GM04504 (cell line): ENCODE data around the gene PRDM15.

Experiments
- DNase-seq: peaks from one replicate; pipeline ENCODE4 v3.0.0-alpha.2; 2012; ENCODE audit warnings: low read depth

PRDM15 gene, protein sequence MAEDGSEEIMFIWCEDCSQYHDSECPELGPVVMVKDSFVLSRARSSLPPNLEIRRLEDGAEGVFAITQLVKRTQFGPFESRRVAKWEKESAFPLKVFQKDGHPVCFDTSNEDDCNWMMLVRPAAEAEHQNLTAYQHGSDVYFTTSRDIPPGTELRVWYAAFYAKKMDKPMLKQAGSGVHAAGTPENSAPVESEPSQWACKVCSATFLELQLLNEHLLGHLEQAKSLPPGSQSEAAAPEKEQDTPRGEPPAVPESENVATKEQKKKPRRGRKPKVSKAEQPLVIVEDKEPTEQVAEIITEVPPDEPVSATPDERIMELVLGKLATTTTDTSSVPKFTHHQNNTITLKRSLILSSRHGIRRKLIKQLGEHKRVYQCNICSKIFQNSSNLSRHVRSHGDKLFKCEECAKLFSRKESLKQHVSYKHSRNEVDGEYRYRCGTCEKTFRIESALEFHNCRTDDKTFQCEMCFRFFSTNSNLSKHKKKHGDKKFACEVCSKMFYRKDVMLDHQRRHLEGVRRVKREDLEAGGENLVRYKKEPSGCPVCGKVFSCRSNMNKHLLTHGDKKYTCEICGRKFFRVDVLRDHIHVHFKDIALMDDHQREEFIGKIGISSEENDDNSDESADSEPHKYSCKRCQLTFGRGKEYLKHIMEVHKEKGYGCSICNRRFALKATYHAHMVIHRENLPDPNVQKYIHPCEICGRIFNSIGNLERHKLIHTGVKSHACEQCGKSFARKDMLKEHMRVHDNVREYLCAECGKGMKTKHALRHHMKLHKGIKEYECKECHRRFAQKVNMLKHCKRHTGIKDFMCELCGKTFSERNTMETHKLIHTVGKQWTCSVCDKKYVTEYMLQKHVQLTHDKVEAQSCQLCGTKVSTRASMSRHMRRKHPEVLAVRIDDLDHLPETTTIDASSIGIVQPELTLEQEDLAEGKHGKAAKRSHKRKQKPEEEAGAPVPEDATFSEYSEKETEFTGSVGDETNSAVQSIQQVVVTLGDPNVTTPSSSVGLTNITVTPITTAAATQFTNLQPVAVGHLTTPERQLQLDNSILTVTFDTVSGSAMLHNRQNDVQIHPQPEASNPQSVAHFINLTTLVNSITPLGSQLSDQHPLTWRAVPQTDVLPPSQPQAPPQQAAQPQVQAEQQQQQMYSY

DNA sequence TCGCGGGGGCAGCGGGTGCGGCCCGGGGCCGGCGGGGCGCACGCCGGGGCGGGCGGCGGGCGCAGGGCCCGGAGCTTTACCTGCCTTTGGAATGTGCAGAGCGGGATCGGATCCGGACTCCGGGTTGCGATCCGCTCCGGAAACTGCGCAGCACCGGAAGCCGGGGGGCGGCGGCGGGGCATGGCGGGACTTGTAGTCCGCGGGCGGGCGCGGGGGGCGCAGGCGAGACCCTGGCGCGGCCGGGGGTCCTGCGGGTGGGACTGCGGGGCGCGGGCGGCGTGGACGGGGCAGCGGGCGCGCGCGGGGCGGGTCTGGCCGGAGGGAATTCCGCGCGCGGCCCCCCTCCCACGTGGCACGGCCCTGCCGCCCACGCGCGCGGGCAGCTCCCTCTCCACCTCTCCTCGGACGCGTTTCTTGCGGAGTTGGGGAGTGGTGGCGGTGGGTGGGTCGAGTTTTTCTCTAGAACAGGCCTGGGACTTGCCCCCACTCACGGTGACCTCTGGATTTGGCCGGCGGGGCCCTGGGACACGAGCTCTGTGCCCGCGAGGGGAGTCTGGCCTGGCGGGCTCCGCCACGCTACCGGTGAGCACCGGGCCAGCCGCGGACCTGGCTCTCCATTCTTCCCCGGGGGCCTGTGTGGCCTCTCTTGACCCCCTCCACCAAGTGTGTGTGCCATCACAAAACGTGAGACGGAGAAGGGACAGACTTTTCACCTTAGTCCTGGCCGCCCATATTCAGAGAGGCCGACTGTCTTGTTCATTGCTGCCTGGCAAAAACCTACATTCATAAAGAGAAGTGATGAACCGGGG is at the start of gene PRDM15:
Gene PRDM15 (minus strand): TSS at position 155 of the 809 bp plus-strand sequence. CDS start 18,981 bp downstream, outside the sequence.
- peak; percentile 48 for DNase-seq

DNA sequence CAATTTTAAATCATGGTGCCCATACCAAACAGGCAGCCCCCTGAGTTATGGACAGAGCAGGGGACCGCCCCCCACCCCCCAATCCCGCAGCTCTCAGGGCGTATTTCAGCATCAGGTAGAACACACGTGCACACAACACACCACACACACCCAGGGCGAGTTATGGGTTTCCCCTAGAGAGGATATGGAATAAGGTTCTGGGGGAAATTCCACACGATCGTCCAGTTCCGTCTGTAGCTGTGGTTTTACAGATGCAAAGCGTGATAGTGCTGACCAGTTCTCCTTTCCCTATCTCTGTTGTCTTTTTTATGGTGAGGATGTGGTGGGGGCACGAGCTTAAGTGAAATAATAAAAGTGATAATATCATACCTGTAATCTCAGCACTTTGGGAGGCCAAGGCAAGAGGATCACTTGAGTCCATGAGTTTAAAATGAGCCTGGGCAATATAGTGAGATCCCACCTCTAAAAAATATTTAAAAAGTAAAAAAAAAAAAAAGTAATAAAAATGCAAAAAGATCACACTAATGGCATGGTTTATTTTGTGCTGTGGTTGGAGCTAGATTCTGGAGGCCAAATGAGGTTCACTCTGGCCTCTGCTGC is 49.6 kb upstream of the PRDM15 start:
- DNase-seq = no peak

DNA sequence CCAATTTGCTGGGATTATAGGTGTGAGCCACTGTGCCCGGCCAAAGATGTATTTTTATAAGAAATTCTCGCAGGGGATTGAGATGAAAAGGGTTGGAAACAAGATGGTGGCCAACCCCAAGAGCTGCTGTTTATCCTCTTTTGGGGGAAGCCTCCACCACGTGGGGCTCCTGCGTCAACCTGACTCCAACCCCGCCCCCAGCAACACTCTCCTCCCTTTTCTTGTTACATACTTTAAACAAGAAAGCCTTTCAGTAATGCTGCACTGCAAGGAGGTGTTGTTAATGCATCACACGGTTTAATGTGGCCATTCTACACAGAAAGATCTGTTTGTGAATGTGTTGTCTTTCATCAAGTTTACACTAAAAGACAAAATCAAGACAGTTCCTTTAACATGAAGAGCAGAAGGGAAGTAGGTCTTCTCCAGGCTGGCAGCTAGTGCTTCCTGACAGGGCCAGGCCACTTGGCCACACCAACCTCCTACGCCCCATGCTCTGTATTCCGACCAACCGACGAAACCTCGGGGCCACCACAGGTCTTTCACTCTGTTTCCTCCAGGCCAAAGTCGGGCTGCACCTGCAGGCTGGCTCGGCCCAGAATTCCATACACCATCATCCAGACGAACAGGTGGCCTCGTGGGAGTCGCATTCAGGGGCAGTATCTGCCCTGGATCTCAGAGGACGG is 48.7 kb upstream of the PRDM15 start:
- DNase-seq = no peak

DNA sequence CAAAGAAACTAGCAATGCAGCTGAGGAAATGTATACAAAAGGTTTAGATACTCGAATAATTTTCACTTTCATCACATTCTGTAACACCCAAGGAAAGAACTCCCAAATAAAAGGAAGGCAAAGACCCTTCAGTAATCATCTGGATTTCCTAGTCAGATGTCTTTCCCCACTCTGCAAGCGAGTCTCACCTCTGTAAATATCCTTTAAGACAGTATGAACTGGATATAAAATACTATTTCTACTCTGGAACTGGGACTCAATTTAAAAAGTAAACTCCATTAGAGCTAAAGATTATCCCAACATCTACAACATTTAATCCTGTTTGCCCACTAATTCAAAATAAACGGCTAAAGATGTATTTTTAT is 47.6 kb upstream of the PRDM15 start:
- DNase-seq = no peak

DNA sequence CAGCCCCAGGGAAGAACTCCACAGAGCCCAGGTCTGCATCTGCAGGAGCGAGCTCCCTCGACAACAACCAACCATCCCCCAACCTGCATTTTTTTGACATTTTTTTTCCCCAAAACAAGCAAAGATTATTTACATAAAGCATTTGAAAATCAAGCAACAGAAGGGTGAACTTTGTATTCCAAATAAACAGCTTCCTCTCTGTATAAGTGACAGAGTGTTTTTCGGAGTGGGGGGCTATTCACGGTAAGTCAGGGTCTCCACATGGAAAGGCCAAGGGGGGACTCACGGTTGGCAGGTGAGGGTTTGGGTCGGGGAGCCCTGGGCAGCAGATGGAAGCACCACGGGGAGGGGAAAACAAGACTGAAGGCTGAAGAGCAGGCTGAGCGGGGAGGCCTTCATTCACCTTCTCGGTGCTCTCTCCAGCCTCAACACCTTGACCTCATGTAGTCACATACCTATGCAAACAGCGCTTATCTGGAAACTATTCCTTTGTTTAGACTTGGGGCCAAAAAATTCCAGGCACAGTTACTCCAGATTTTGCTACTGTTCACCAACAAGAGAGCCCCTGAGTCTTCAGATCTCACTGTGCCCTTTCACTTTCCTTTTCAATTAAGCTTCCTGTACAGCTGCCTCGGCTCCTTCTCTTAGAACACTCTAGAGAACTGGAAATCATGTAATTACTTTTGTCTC is 47.1 kb upstream of the PRDM15 start:
- DNase-seq = peak; percentile 36

DNA sequence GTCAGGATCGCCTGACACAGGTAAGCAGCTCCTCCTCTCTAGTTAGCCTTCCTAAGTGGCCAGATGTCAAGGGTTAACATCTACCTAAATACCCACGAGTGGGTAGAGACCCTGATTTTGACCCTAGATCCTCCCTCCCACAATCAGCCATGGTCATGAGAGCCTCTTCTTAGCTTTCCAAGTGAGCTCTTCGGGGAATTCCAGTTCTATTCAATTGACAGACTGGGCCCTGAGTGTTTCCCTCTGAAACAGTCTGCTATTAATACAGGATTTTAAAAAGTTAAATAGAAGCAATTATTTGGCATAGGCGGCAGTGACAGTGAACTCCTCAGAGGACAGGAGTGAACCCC is 46.6 kb upstream of the PRDM15 start:
- no peak for DNase-seq

DNA sequence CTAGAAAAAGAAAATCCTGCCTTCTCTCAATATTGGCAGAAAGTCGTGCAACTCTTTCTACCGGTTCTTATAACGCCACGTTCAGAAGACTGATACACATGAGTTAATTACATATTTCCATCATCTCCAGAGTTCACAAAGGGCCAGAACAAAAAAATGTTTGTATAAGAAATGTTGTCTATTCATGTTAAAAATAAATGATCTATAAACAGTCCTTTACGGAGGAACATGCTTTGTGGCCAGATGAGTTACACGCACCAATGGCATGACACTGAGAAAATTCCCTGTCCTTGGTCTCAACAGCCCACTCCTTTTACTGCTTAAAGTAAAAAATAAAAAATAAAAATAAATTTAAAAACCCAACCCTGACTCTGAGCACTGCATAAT is 45.2 kb upstream of the PRDM15 start:
- no peak for DNase-seq

DNA sequence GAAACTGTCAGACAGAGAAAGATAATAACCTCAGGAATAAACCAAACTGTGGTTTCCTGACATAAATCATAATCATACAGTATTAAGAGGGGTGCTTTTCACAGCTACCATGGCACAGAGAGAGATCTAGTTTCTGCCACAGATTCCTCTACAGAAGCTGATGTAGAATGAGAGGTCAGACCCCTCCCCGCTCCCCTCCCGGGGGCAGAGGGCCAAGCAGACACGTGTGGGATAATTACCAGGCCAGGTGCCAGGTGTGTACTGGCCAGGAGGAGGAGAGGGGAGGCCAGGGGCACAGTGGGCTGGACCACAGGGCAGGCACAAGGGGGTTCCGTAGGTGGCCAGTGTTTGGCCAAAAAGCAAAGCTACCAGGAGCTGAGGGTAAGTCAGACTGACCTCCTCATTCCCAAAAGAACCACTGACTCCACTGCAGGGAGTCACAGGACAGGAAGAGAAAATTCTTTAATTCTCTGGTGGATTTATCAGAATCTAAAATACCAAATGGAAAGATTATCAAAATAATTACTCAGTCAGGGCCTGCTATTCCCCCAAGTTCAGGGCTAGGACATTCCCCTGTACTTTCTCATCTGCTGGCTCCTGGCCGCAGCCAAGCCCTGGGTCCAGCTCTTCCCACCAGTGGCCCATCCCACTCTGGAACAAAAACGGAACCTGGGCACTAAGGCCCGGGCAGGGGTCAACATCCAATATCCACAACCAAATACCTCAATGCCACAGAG is 44.7 kb upstream of the PRDM15 start:
- no peak for DNase-seq

DNA sequence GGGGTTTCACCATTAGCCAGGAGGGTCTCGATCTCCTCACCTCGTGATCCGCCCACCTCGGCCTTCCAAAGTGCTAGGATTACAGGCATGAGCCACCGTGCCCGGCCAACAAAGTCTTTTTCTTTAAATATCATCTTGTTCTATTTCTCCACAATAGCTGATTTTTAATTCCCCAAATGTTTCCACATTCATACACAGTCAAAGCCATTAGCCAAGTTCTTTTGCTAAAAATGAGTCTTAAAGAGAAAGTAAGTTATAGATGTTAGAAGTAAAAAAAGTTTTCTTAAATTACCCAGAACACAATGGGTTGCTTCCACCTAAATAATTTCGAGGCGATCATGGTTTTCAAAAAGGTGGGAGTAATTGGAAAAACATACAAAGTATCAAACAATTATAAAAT is 44.0 kb upstream of the PRDM15 start:
- DNase-seq = no peak

DNA sequence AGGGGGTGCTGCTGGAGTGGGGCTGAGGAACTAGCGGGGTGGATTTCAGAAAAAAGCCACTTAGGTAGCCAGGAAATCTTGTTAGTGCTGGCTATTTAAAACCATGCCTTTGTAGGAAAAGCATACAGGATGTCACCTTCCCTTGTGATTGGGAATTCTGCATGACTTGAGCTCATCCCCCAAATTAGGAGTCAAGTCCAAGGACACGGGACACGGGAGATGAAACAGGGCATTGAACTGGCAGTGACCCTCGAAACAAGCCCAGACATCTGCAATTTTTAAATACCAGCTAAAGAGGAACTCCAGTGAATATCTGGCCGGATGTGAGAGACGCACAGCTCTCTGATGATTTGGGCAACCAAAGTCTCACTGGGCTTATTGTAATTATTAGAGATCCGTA is 41.9 kb upstream of the PRDM15 start:
- DNase-seq = no peak

DNA sequence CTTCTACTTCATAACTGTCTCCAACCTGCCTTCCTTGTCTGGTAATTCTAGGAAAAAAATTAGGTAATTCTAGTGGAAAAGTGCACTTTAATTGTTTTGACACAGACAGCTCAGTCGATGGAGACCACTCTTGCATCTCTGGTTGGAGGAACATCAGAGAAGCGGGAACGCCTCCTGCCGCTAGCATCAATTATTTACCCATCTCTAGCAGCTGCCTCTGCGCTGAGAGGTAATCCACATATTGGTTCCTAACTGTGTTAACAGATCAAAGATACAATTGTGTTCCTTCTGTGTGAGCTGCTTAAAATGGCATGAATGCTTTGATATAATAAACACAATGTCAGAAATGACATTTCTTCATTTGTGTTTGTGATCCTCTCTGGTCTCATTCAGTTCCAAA is 41.3 kb upstream of the PRDM15 start:
- DNase-seq = no peak

DNA sequence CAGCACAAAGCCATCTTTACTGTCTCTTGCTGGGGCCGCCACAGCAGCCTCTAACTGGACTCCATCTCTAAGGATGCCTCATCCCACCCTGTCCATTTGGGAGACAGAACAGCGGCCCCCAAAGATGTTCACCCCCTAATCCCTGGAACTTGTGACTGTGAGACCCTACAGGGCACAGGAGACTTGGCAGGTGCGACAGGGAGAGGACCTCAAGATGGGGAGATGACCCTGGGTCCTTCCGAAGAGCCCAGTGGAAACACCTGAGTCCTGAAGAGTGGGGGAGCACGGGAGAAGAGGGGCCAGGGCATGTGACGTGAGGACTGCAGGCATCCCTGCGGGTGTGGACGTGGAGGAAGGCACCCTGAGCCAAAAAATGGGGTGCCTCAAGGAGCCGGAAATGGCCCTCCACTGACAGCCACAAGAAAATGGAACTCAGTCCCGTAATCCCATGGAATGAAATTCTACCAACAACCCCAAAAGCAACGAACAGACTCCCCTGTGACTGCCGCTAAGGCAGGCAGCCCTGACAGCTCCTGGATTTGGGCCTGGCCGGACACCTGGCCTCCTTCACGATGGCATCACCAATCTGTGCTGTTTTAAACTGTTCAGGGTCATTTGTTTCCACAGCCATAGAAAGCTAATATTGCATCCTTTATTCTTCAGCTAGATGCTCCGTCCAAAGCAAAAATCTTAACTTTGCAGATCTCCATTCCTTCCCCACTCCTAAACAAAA is 40.7 kb upstream of the PRDM15 start:
- no peak for DNase-seq

DNA sequence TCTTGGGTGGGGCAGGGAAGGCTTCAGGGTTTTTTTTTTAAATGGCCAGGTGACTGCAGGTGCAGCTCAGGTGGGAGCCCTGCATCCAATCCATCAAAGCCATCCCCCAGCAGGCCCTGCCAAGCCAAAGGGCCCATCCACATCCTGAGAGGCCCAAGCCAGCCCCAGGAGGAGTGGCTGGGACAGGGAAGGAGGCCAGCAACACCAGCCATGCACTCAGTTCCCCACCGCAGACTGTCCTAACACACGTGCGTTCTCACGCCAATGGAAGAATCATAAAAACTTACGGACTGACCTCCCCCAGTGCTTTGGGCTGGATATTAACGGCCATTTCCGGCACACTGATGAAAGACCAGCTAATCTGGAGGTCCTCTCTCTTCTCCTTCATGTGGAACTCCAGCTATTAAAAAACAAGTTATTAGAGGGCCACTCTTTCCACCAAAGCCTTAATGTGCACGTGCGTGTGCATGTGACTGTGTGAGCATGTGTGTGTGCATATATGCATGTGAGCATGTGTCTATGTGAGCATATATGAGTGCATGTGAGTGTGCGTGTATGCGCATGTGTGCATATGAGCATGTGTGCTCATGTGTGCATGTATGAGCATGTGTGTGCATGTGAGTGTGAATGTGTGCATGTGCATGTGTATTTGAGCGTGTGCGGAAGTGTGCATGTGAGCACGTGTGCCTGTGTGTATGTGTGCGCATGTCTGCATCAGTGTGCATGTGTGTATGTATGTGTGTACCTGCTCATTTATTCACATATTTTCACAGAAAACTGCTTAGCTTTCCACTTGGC is 39.6 kb upstream of the PRDM15 start:
- DNase-seq = no peak

DNA sequence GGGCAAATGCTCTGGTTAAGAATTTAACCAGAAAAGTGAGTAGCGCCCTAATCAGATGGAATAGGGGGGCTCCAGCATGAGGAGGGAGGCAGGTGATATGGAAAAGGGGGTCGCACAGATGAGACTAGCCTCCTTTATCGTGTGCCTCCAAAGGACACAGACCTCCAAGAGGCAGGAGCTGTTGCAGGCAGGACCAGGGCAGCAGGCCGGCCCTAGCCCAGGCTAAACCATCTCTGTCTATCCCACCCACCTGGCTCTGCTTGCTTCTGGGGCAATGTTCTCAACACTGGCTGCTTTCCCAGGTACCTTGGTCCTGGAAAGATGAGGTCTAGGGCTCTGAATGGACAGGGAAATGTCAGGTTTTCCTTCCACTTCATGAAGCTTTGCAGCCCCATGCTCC is 38.4 kb upstream of the PRDM15 start:
- no peak for DNase-seq

DNA sequence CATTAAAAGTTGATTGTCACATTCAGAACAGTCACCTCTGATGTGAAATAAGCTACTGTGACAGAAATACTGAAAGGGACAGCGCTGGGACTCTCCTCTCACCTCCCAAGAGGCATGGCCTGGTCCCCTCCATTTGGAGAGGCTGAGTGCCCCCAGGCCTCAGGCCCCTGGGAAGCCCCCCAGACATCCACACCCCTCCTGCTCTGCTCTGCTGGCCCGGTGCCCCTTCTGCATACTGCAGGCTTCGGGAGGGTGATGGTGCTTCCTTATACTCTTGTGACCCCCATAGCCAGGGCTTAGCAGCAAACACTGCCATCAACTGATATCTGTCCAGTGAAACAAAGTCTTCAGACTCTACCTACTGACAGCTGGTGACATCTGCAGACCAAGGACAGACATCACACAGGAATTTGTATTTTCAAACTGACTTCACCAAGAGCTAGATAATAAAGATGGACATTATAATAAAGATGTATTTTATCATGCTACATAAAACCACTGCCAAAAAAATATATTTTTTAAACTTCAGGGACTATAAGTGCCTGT is 37.8 kb upstream of the PRDM15 start:
- DNase-seq = no peak

DNA sequence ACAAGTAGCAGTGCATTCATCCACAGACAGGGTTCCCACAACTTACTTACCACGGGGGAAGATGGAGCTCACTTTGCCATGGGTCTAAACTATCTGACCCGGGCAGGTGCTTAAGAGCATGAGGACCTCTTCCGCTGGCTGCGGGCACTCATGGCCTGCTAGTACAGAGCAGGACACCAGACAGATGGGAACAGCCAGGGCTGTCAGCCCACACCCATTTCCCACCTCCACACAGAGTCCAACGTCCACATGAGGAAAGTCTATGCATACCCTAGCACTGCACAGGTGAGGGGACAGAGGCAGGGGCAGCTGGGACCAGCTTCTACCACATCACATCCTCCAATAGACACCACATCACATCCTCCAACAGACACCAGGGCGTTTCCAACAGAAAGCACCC is 35.8 kb upstream of the PRDM15 start:
- DNase-seq = no peak

DNA sequence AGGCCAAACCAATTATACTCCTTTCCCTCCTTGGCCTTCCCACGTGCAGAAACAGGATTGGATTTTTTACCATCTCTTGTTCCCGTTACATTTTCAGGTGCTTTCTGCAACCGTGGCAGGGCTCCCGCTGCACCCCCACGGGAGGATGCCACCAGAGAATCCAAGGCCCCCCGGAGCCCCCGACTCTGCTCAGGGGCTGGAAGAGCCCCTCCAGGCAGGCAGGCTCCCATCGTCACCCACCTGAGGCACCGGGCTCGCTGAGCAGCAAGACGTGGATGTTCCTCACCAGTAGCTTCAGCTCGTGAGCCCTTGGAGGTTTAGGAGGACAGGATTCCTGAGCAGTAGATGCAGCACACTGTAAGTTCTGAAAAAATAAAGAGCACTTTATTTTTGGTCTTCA is 35.2 kb upstream of the PRDM15 start:
- DNase-seq = no peak

DNA sequence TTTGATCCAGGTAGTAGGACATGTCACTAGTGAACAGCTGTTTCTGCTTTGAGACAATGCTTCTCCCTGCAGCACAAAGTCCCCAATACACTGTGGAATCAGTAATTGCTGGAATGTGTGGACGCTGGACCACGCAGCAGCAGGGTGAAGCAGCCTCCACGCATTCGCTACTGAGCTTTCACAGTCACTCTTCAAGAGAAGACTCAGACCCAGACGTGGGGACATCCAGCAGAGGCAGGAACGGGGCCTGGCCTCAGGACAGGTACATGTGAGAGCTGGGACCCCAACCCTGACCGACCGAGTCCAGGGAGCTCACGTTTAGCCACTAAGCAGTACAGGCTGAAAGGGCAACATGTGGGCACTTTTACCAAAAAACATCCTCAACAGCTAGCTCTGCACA is 34.1 kb upstream of the PRDM15 start:
- no peak for DNase-seq
